HepG2 (cell line): ENCODE data around the gene SH3BP2. TPM values are rescaled to one million over a fixed set of nuclear protein-coding genes. Genes with fewer than 3 reads are reported as not detected.
A peak's percentile ranks its signal among the peaks of the same experiment; 100 is the strongest.

ENCODE experiments used
- FOXA1 ChIP-seq, 2 experiments: fragments of 450-650 bp in 1 of 2; sonication (generic) in 1 of 2; formaldehyde crosslinking in 1 of 2; IDR thresholded peaks; 2 replicates each; pipeline versions ENCODE4 v1.4.0 to v1.6.1; 2016 to 2020; ENCODE audit warnings: missing genetic modification reagents in 1 of 2
- ISL2 ChIP-seq: sonication (generic); formaldehyde crosslinking; IDR thresholded peaks from 2 replicates; pipeline ENCODE4 v1.5.0; 2020; ENCODE audit warnings: missing genetic modification reagents
- KDM5A ChIP-seq: fragments of 200-600 bp; sonication (generic); IDR thresholded peaks from 2 replicates; pipeline ENCODE4 v1.7.0; 2018; ENCODE audit warnings: antibody characterized with exemption, mild to moderate bottlenecking, low read length, borderline replicate concordance
- KLF13 ChIP-seq: sonication (generic); formaldehyde crosslinking; IDR thresholded peaks from 2 replicates; pipeline ENCODE4 v1.4.0; 2020; ENCODE audit warnings: mild to moderate bottlenecking, missing genetic modification reagents
- KLF6 ChIP-seq: IDR thresholded peaks from 2 replicates; pipeline ENCODE4 v1.8.0; 2016; ENCODE audit warnings: missing biosample characterization, missing genetic modification reagents
- PAF1 ChIP-seq: IDR thresholded peaks from 2 replicates; pipeline ENCODE4 v1.6.1; 2016; ENCODE audit warnings: missing genetic modification reagents, missing compliant biosample characterization
- RERE ChIP-seq: IDR thresholded peaks from 2 replicates; pipeline ENCODE4 v1.6.1; 2016; ENCODE audit warnings: low read depth, missing genetic modification reagents, missing compliant biosample characterization
- SMARCC2 ChIP-seq: fragments of 450-650 bp; IDR thresholded peaks from 2 replicates; pipeline ENCODE4 v1.6.1; 2017; ENCODE audit warnings: antibody characterized with exemption, mild to moderate bottlenecking
- TFDP2 ChIP-seq: sonication (generic); formaldehyde crosslinking; IDR thresholded peaks from 2 replicates; pipeline ENCODE4 v1.4.0; 2020; ENCODE audit warnings: missing genetic modification reagents
- UBTF ChIP-seq: sonication (generic); formaldehyde crosslinking; IDR thresholded peaks from 2 replicates; pipeline ENCODE4 v1.4.0; 2020; ENCODE audit warnings: mild to moderate bottlenecking, missing genetic modification reagents
- ZBTB14 ChIP-seq: sonication (generic); formaldehyde crosslinking; IDR thresholded peaks from 2 replicates; pipeline ENCODE4 v1.4.0; 2020; ENCODE audit warnings: missing genetic modification reagents
- ZBTB3 ChIP-seq: sonication (generic); formaldehyde crosslinking; IDR thresholded peaks from 2 replicates; pipeline ENCODE4 v1.4.0; 2020; ENCODE audit warnings: low read depth, mild to moderate bottlenecking, moderate library complexity, missing genetic modification reagents, borderline replicate concordance
- ZNF574 ChIP-seq: sonication (generic); formaldehyde crosslinking; IDR thresholded peaks from 2 replicates; pipeline ENCODE4 v1.4.0; 2020; ENCODE audit warnings: missing genetic modification reagents
- ZNF749 ChIP-seq: sonication (generic); formaldehyde crosslinking; IDR thresholded peaks from 2 replicates; pipeline ENCODE4 v1.8.0; 2022; ENCODE audit warnings: mild to moderate bottlenecking, missing genetic modification reagents, moderate library complexity, borderline replicate concordance
- polyA plus RNA-seq, 8 experiments: library from polyadenylated mRNA; depleted of rRNA in 3 of 8; stranded (reverse) in 7 of 8; unstranded in 1 of 8; fragments of >200 nt; fragmentation: Illumina TruSeq in 4 of 8; extraction: Trizol in 4 of 8; gene quantifications; 2 replicates each; pipeline versions ENCODE4 v1.2.1 to v1.2.3, GENCODE V29; 2011 to 2016; ENCODE audit warnings: low read depth in 4 of 8, missing spikeins in 1 of 8, mixed read lengths in 1 of 8; ENCODE audit not compliant: insufficient read depth in 1 of 8
- total RNA-seq, 5 experiments: library from RNA; depleted of rRNA; stranded (reverse); fragments of >200 nt; fragmentation: Illumina TruSeq; extraction: Trizol; gene quantifications; 2 replicates each; pipeline ENCODE4 v1.2.3, GENCODE V29; 2016; ENCODE audit warnings: low read depth in 1 of 5

Gene SH3BP2
- total and polyA plus RNA-seq, 2 of the 13 experiments (the other 11 are each of a cell fraction or from before 2014, with no cell fraction given): 16.9 to 34.5 TPM

GRCh38 chr4:2793586-2794485, 951 bp downstream of the SH3BP2 start (continued):
- TF ChIP-seq RERE (CRISPR knock-in tag) (no peak), KLF13 (0 out of 2 replicates have a peak, but pooled peaks have one; percentile 47), PAF1 (CRISPR knock-in tag) (no peak), FOXA1 (IDR thresholded peaks at IDR 0.05) (no peak), FOXA1 (CRISPR knock-in tag; IDR thresholded peaks at IDR 0.05) (peak; percentile 70), TFDP2 (CRISPR knock-in tag) (peak; percentile 71), KDM5A (no peak), UBTF (peak; percentile 76; the same call in 1 of the 2 replicates), ZNF574 (CRISPR knock-in tag) (peak; percentile 36; the same call in 1 of the 2 replicates), KLF6 (peak; percentile 90), SMARCC2 (no peak), ZBTB14 (CRISPR knock-in tag) (0 out of 2 replicates have a peak, but pooled peaks have one; percentile 21), ISL2 (CRISPR knock-in tag) (no peak), ZBTB3 (no peak), ZNF749 (no peak)
